OCI-LY3 (cell line): Measurements from ENCODE around the gene CNIH3.

Experiments used
- H2AFZ ChIP-seq: fragments of 200-600, 300-600 bp; shearing (Covaris generic); 2 replicates; pipeline ENCODE4 v1.6.0; 2014; ENCODE audit warnings: antibody characterized with exemption, low read depth, low read length
- H3K27ac ChIP-seq: fragments of 200-600, 300-600 bp; sonication (generic); 2 replicates; pipeline ENCODE4 v1.5.1; 2014; ENCODE audit warnings: mild to moderate bottlenecking, low read length, moderate library complexity, mixed read lengths
- H3K27me3 ChIP-seq: fragments of 200-600, 300-600 bp; sonication (generic); 2 replicates; pipeline ENCODE4 v1.6.1; 2014; ENCODE audit warnings: low read depth, low read length, mixed read lengths
- H3K36me3 ChIP-seq: fragments of 200-600, 300-600 bp; sonication (generic); replicated peaks from 2 replicates; pipeline ENCODE3; 2014; ENCODE audit warnings: low read depth, low read length, mixed read lengths
- H3K4me1 ChIP-seq: fragments of 300-600, 200-600 bp; sonication (generic); 2 replicates; pipeline ENCODE4 v1.6.1; 2014; ENCODE audit warnings: low read length, mixed read lengths
- H3K4me2 ChIP-seq: fragments of 200-600, 300-600 bp; sonication (generic); 2 replicates; pipeline ENCODE4 v1.6.1; 2014; ENCODE audit warnings: low read length, mixed read lengths
- H3K4me3 ChIP-seq: fragments of 300-600, 200-600 bp; sonication (generic); 2 replicates; pipeline ENCODE4 v1.5.1; 2014; ENCODE audit warnings: antibody characterized with exemption, mild to moderate bottlenecking, low read length, moderate library complexity
- H3K79me2 ChIP-seq: fragments of 300-600, 200-600 bp; shearing (Covaris generic); 2 replicates; pipeline ENCODE4 v1.6.1; 2014; ENCODE audit warnings: mild to moderate bottlenecking, low read length, mixed read lengths
- H3K9ac ChIP-seq: fragments of 300-600, 200-600 bp; shearing (Covaris generic); 2 replicates; pipeline ENCODE4 v1.6.0; 2014; ENCODE audit warnings: mild to moderate bottlenecking, low read length, moderate library complexity
- H3K9me3 ChIP-seq: fragments of 200-600, 300-600 bp; shearing (Covaris generic); 2 replicates; pipeline ENCODE4 v1.6.1; 2014; ENCODE audit warnings: low read length, mixed read lengths; ENCODE audit not compliant: insufficient read depth
- H4K20me1 ChIP-seq: fragments of 200-600, 300-600 bp; sonication (generic); 2 replicates; pipeline ENCODE4 v1.6.1; 2016; ENCODE audit warnings: low read length, mixed read lengths; ENCODE audit not compliant: insufficient read depth
- CTCF ChIP-seq: fragments of 200-600, 300-600 bp; sonication (generic); IDR thresholded peaks from 2 replicates; pipeline ENCODE4 v1.5.1; 2014; ENCODE audit warnings: antibody characterized with exemption, low read length, low read depth
- EZH2phosphoT487 ChIP-seq: fragments of 200-600 bp; shearing (Covaris generic); IDR thresholded peaks from 2 replicates; pipeline ENCODE4 v1.6.1; 2018; ENCODE audit warnings: antibody characterized with exemption, mixed run types, low read depth

The CNIH3 gene

GRCh38 chr1:224632381-224632871 is 16.3 kb downstream of the CNIH3 start:
- H3K9ac ChIP-seq = no peak overlapping the region
- H3K27ac ChIP-seq = no peak overlapping the region
- H3K4me1 ChIP-seq = no peaks in the 10 kb centered on the region
- H3K27me3 ChIP-seq = peaks cover 18% of the 10 kb centered on the region
- H2AFZ ChIP-seq = no peak overlapping the region
- TF ChIP-seq CTCF (no peak), EZH2phosphoT487 (no peak)
- no peaks in the 10 kb centered on the region for H3K79me2 ChIP-seq
- H3K4me2 ChIP-seq = no peak overlapping the region
- H3K9me3 ChIP-seq = no peaks in the 10 kb centered on the region
- H3K4me3 ChIP-seq = no peak overlapping the region
- H4K20me1 ChIP-seq = no peaks in the 10 kb centered on the region
- no peaks in the 10 kb centered on the region for H3K36me3 ChIP-seq

- Histone ChIP-seq H3K27ac (no peak overlapping the region), H3K4me2 (no peak overlapping the region), H3K4me3 (no peak overlapping the region), H4K20me1 (no peaks in the 10 kb centered on the region), H3K9ac (no peak overlapping the region), H2AFZ (no peak overlapping the region), H3K36me3 (no peaks in the 10 kb centered on the region), H3K79me2 (no peaks in the 10 kb centered on the region), H3K4me1 (no peaks in the 10 kb centered on the region), H3K27me3 (peaks cover 18% of the 10 kb centered on the region), H3K9me3 (no peaks in the 10 kb centered on the region)
- no peak for TF ChIP-seq EZH2phosphoT487
- TF ChIP-seq CTCF = no peak
Measured at GRCh38 chr1:224632921-224633321, 16.8 kb downstream of the CNIH3 start.

- no peak overlapping the region for H2AFZ ChIP-seq
- no peak overlapping the region for H3K4me3 ChIP-seq
- no peak overlapping the region for H3K9ac ChIP-seq
- no peak overlapping the region for H3K4me2 ChIP-seq
- H3K4me1 ChIP-seq = no peaks in the 10 kb centered on the region
- no peak for TF ChIP-seq EZH2phosphoT487
- no peak for TF ChIP-seq CTCF
- no peaks in the 10 kb centered on the region for H3K36me3 ChIP-seq
- peaks cover 28% of the 10 kb centered on the region for H3K27me3 ChIP-seq
- H3K79me2 ChIP-seq = no peaks in the 10 kb centered on the region
- no peaks in the 10 kb centered on the region for H3K9me3 ChIP-seq
- H3K27ac ChIP-seq = no peak overlapping the region
- no peaks in the 10 kb centered on the region for H4K20me1 ChIP-seq
Measured at GRCh38 chr1:224635356-224635755, 19.2 kb downstream of the CNIH3 start.

- Histone ChIP-seq H2AFZ (no peak overlapping the region), H3K27me3 (peaks cover 26% of the 10 kb centered on the region), H3K79me2 (no peaks in the 10 kb centered on the region), H3K4me3 (no peak overlapping the region), H3K9ac (no peak overlapping the region), H3K36me3 (no peaks in the 10 kb centered on the region), H4K20me1 (no peaks in the 10 kb centered on the region), H3K27ac (no peak overlapping the region), H3K4me1 (peaks cover 10% of the 10 kb centered on the region), H3K4me2 (no peak overlapping the region), H3K9me3 (no peaks in the 10 kb centered on the region)
- TF ChIP-seq CTCF (no peak), EZH2phosphoT487 (no peak)
Measured at GRCh38 chr1:224637515-224637914, 21.4 kb downstream of the CNIH3 start.
